NCI-H2107 treated with DMSO at 0.1 percent for 48 hours (cell line): Measurements from ENCODE around the gene WNT11.
A peak's percentile ranks its signal among the peaks of the same experiment; 100 is the strongest.

ENCODE experiments used
- DNase-seq: peaks from one replicate; lab custom pipeline; 2025; ENCODE audit not compliant: unreplicated experiment; lab: John Stamatoyannopoulos, UW

The WNT11 gene

GRCh38 chr11:76206327-76207081 lies at the start of gene WNT11:
TSS of gene WNT11 (minus strand) at chr11:76206502. CDS start at chr11:76206407, 95 bp downstream.
- peak; percentile 34 for DNase-seq

- peak; percentile 47 for DNase-seq
Measured at GRCh38 chr11:76253416-76253815, 47.1 kb upstream of the WNT11 start.

- DNase-seq: no peak
Measured at GRCh38 chr11:76252631-76253070, 46.3 kb upstream of the WNT11 start.

GRCh38 chr11:76251576-76251975 lies 45.3 kb upstream of the WNT11 start:
- DNase-seq: no peak

- DNase-seq: no peak
Measured at GRCh38 chr11:76251226-76251575, 44.9 kb upstream of the WNT11 start.

GRCh38 chr11:76250520-76251225 lies 44.4 kb upstream of the WNT11 start:
- DNase-seq: no peak

GRCh38 chr11:76249195-76249741 lies 43.0 kb upstream of the WNT11 start:
- no peak for DNase-seq

GRCh38 chr11:76248210-76248609 lies 41.9 kb upstream of the WNT11 start:
- no peak for DNase-seq

- no peak for DNase-seq
Measured at GRCh38 chr11:76247091-76247490, 40.8 kb upstream of the WNT11 start.

- DNase-seq: no peak
Measured at GRCh38 chr11:76246271-76246933, 40.1 kb upstream of the WNT11 start.

- no peak for DNase-seq
Measured at GRCh38 chr11:76245720-76246119, 39.4 kb upstream of the WNT11 start.

- no peak for DNase-seq
Measured at GRCh38 chr11:76244316-76244851, 38.1 kb upstream of the WNT11 start.

GRCh38 chr11:76243957-76244285 lies 37.6 kb upstream of the WNT11 start:
- DNase-seq: no peak

GRCh38 chr11:76243193-76243956 lies 37.1 kb upstream of the WNT11 start:
- DNase-seq: no peak

- DNase-seq: no peak
Measured at GRCh38 chr11:76242004-76242779, 35.9 kb upstream of the WNT11 start.

GRCh38 chr11:76241243-76242000 lies 35.1 kb upstream of the WNT11 start:
- no peak for DNase-seq

GRCh38 chr11:76240666-76241065 lies 34.4 kb upstream of the WNT11 start:
- no peak for DNase-seq

GRCh38 chr11:76240161-76240540 lies 33.8 kb upstream of the WNT11 start:
- DNase-seq: no peak

GRCh38 chr11:76239483-76240160 lies 33.3 kb upstream of the WNT11 start:
- no peak for DNase-seq
